ENCODE results near the gene SORD.

- TF ChIP-seq EZH2 (IDR thresholded peaks at IDR 0.05) (no peak), POLR2AphosphoS5 (IDR thresholded peaks at IDR 0.05; ENCODE audit: borderline replicate concordance, low read depth, low read length) (no peak)
Measured at GRCh38 chr15:45102226-45102625, 79.2 kb downstream of the SORD start.

Data from SK-N-MC (cell line).